Naive thymus-derived CD8-positive, alpha-beta T cell (primary cell): ENCODE data around the gene CYP46A1. TPM values are rescaled to one million over a fixed set of nuclear protein-coding genes. Genes with fewer than 3 reads are reported as not detected.

Experiments
- ATAC-seq, 2 donors: fragments of 150-1000 bp; cut with Tn5 transposase in 1 of 2; sonication (Bioruptor Pico), chemical (Tn5 transposase) in 1 of 2; 1 replicate in 1 of 2; 2 replicates in 1 of 2; pipeline ENCODE4 v1.10.0; 2021; ENCODE audit warnings: mild to moderate bottlenecking in 2 of 2, moderate library complexity in 2 of 2
- POLR2A ChIA-PET: fragments of 350-600 bp; sonication (Branson Sonifier 250); formaldehyde crosslinking; loops from one replicate; lab custom pipeline; 2021; ENCODE audit warnings: antibody characterized with exemption; lab: Charles Lee
- DNase-seq, 10 donors: peaks; one replicate each; pipeline versions ENCODE4 v3.0.0 to v3.0.0-alpha.2; 2020 to 2022
- H3K27ac Mint-ChIP-seq, 10 donors: one replicate each; pipeline ENCODE4 v1.8.0; 2020 to 2022; ENCODE audit warnings: mild to moderate bottlenecking in 10 of 10, mixed read lengths in 10 of 10, moderate library complexity in 4 of 10, inconsistent platforms in 1 of 10
- H3K27me3 Mint-ChIP-seq, 5 donors: one replicate each; pipeline ENCODE4 v1.8.0; 2021 to 2022; ENCODE audit warnings: mixed read lengths in 5 of 5
- H3K36me3 Mint-ChIP-seq, 3 donors: one replicate each; pipeline ENCODE4 v1.8.0; 2020 to 2022; ENCODE audit warnings: mixed read lengths in 3 of 3, mild to moderate bottlenecking in 2 of 3, inconsistent platforms in 1 of 3
- H3K4me1 Mint-ChIP-seq, 4 donors: one replicate each; pipeline ENCODE4 v1.8.0; 2021 to 2022; ENCODE audit warnings: mixed read lengths in 4 of 4
- H3K4me3 Mint-ChIP-seq, 10 donors: one replicate each; pipeline ENCODE4 v1.8.0; 2020 to 2022; ENCODE audit warnings: mild to moderate bottlenecking in 10 of 10, mixed read lengths in 10 of 10, moderate library complexity in 6 of 10, inconsistent platforms in 1 of 10
- H3K9me3 Mint-ChIP-seq, 9 donors: one replicate each; pipeline ENCODE4 v1.8.0; 2020 to 2022; ENCODE audit warnings: mixed read lengths in 9 of 9, mild to moderate bottlenecking in 3 of 9, inconsistent platforms in 1 of 9, moderate library complexity in 1 of 9
- polyA plus RNA-seq, 3 donors: library from polyadenylated mRNA; unstranded; fragments of 300-500 nt; fragmentation: Illumina TruSeq; gene quantifications; one replicate each; pipeline ENCODE4 v1.2.3, GENCODE V29; 2021
- total RNA-seq, 8 experiments: library from RNA in 2 of 8; stranded (reverse) in 2 of 8; gene quantifications; one replicate each; pipeline ENCODE4 v1.2.3 and lab custom pipeline; 2021 to 2026

The CYP46A1 gene
- total and polyA plus RNA-seq, 5 experiments from 2014 or later, result 0.02 to 0.44 (median 0.41) TPM; not detected in 2

GRCh38 chr14:99686557-99687283 lies 2.6 kb downstream of the CYP46A1 start:
- ATAC-seq (no peak), DNase-seq (no peak)
- POLR2A ChIA-PET, result interaction anchor here (1.0 kb wide), 1 partner anchor 8 kb away, joined by 3 read pairs; no protein-coding TSS in a partner anchor
- peaks cover 12 to 52% (median 34%) of the 10 kb centered on the region in 5 donors for H3K27me3 Mint-ChIP-seq
- H3K4me1 Mint-ChIP-seq, result peaks cover 12 to 30% (median 22%) of the 10 kb centered on the region in 4 donors
- H3K36me3 Mint-ChIP-seq, result no peaks in the 10 kb centered on the region
- peak overlapping the region in 1 of 10 donors; percentile 58 for H3K27ac Mint-ChIP-seq
- H3K9me3 Mint-ChIP-seq, result no peaks in the 10 kb centered on the region
- H3K4me3 Mint-ChIP-seq, result peak overlapping the region in 3 of 10 donors; percentile 17 to 66 (median 22)

- DNase-seq, result peak in 8 of 10 donors; percentile 17 to 55 (median 48)
- H3K27ac Mint-ChIP-seq, result no peak overlapping the region
- no peaks in the 10 kb centered on the region for H3K36me3 Mint-ChIP-seq
- peaks cover 12 to 29% (median 21%) of the 10 kb centered on the region in 4 donors for H3K4me1 Mint-ChIP-seq
- H3K9me3 Mint-ChIP-seq, result no peaks in the 10 kb centered on the region
- H3K4me3 Mint-ChIP-seq, result peak overlapping the region in 3 of 10 donors; percentile 17 to 60 (median 26)
- H3K27me3 Mint-ChIP-seq, result peaks cover 12 to 55% (median 34%) of the 10 kb centered on the region in 5 donors
- POLR2A ChIA-PET, result interaction anchor here (0.8 to 1.0 kb wide), 2 partner anchors 9 to 207 kb away, joined by 3 read pairs; partner anchors contain the start of genes CCNK and SETD3
- no peak for ATAC-seq
Measured at GRCh38 chr14:99687284-99688209, 3.4 kb downstream of the CYP46A1 start.

- Mint-ChIP-seq H3K4me1 (peaks cover 10 to 27% (median 15%) of the 10 kb centered on the region in 4 donors), H3K9me3 (no peaks in the 10 kb centered on the region), H3K27ac (no peak overlapping the region), H3K4me3 (no peak overlapping the region), H3K36me3 (no peaks in the 10 kb centered on the region), H3K27me3 (peaks cover 12 to 55% (median 34%) of the 10 kb centered on the region in 5 donors)
- DNase-seq (peak in 1 of 10 donors; percentile 14), ATAC-seq (no peak)
- POLR2A ChIA-PET, result interaction anchor here (0.8 kb wide), 2 partner anchors 207 to 687 kb away, joined by 3 read pairs; partner anchors contain the start of genes CCNK and SETD3
Measured at GRCh38 chr14:99688210-99688581, 4.1 kb downstream of the CYP46A1 start.

- DNase-seq (peak in 1 of 10 donors; percentile 11), ATAC-seq (no peak)
- peak overlapping the region in 2 of 10 donors; percentile 13 to 33 for H3K27ac Mint-ChIP-seq
- H3K9me3 Mint-ChIP-seq, result no peaks in the 10 kb centered on the region
- H3K27me3 Mint-ChIP-seq, result peaks cover 12 to 55% (median 34%) of the 10 kb centered on the region in 5 donors
- no peak overlapping the region for H3K4me3 Mint-ChIP-seq
- POLR2A ChIA-PET, result interaction anchor here (0.8 kb wide), 2 partner anchors 208 to 686 kb away, joined by 3 read pairs; partner anchors contain the start of genes CCNK and SETD3
- H3K4me1 Mint-ChIP-seq, result peaks cover 10 to 27% (median 15%) of the 10 kb centered on the region in 4 donors
- H3K36me3 Mint-ChIP-seq, result no peaks in the 10 kb centered on the region
Measured at GRCh38 chr14:99688629-99689028, 4.5 kb downstream of the CYP46A1 start.

- H3K36me3 Mint-ChIP-seq, result no peaks in the 10 kb centered on the region
- no peaks in the 10 kb centered on the region for H3K9me3 Mint-ChIP-seq
- H3K27ac Mint-ChIP-seq, result peak overlapping the region in 1 of 10 donors; percentile 51
- H3K27me3 Mint-ChIP-seq, result peaks cover 12 to 55% (median 34%) of the 10 kb centered on the region in 5 donors
- POLR2A ChIA-PET, result no interaction called here
- DNase-seq (no peak), ATAC-seq (no peak)
- no peak overlapping the region for H3K4me3 Mint-ChIP-seq
- peaks cover 10 to 24% (median 14%) of the 10 kb centered on the region in 4 donors for H3K4me1 Mint-ChIP-seq
Measured at GRCh38 chr14:99689266-99690236, 5.5 kb downstream of the CYP46A1 start.

GRCh38 chr14:99690636-99691035 lies 6.5 kb downstream of the CYP46A1 start:
- Mint-ChIP-seq H3K36me3 (no peaks in the 10 kb centered on the region), H3K27ac (no peak overlapping the region), H3K27me3 (peaks cover 13 to 55% (median 34%) of the 10 kb centered on the region in 5 donors), H3K9me3 (no peaks in the 10 kb centered on the region), H3K4me3 (no peak overlapping the region), H3K4me1 (peaks cover 9 to 20% (median 13%) of the 10 kb centered on the region in 4 donors)
- POLR2A ChIA-PET, result no interaction called here
- no peak for ATAC-seq
- DNase-seq, result peak in 1 of 10 donors; percentile 14

- H3K36me3 Mint-ChIP-seq, result no peaks in the 10 kb centered on the region
- H3K9me3 Mint-ChIP-seq, result no peaks in the 10 kb centered on the region
- POLR2A ChIA-PET, result no interaction called here
- peaks cover 9 to 17% (median 13%) of the 10 kb centered on the region in 4 donors for H3K4me1 Mint-ChIP-seq
- H3K27ac Mint-ChIP-seq, result no peak overlapping the region
- DNase-seq (peak in 1 of 10 donors; percentile 8), ATAC-seq (no peak)
- peaks cover 13 to 55% (median 34%) of the 10 kb centered on the region in 5 donors for H3K27me3 Mint-ChIP-seq
- no peak overlapping the region for H3K4me3 Mint-ChIP-seq
Measured at GRCh38 chr14:99691111-99691885, 7.2 kb downstream of the CYP46A1 start.

- peaks cover 0 to 3% (median 1%) of the 10 kb centered on the region in 4 donors for H3K4me1 Mint-ChIP-seq
- H3K27ac Mint-ChIP-seq, result no peak overlapping the region
- ATAC-seq (no peak), DNase-seq (no peak)
- POLR2A ChIA-PET, result no interaction called here
- no peaks in the 10 kb centered on the region for H3K9me3 Mint-ChIP-seq
- peaks cover 11 to 40% (median 30%) of the 10 kb centered on the region in 5 donors for H3K27me3 Mint-ChIP-seq
- no peak overlapping the region for H3K4me3 Mint-ChIP-seq
- H3K36me3 Mint-ChIP-seq, result no peaks in the 10 kb centered on the region
Measured at GRCh38 chr14:99693918-99694317, 9.8 kb downstream of the CYP46A1 start.

- ATAC-seq, result no peak
- Mint-ChIP-seq H3K27me3 (peaks cover 6 to 25% (median 11%) of the 10 kb centered on the region in 5 donors), H3K4me3 (no peak overlapping the region), H3K36me3 (peaks cover 0 to under 1% (median under 1%) of the 10 kb centered on the region in 3 donors), H3K27ac (no peak overlapping the region), H3K9me3 (peaks cover 0 to 6% (median 2%) of the 10 kb centered on the region in 9 donors), H3K4me1 (peaks cover 0 to 3% (median under 1%) of the 10 kb centered on the region in 4 donors)
- no peak for DNase-seq
- POLR2A ChIA-PET, result no interaction called here
Measured at GRCh38 chr14:99696929-99697328, 12.8 kb downstream of the CYP46A1 start.

GRCh38 chr14:99698236-99698635 lies 14.1 kb downstream of the CYP46A1 start:
- Mint-ChIP-seq H3K36me3 (peaks cover 3 to 9% (median 7%) of the 10 kb centered on the region in 3 donors), H3K4me1 (peaks cover 0 to 3% (median under 1%) of the 10 kb centered on the region in 4 donors), H3K27ac (no peak overlapping the region), H3K4me3 (no peak overlapping the region), H3K9me3 (peaks cover 4 to 17% (median 9%) of the 10 kb centered on the region in 9 donors), H3K27me3 (peaks cover 10 to 26% (median 11%) of the 10 kb centered on the region in 5 donors)
- DNase-seq (no peak), ATAC-seq (no peak)
- POLR2A ChIA-PET, result no interaction called here

GRCh38 chr14:99698642-99699041 lies 14.5 kb downstream of the CYP46A1 start:
- H3K9me3 Mint-ChIP-seq, result peaks cover 8 to 21% (median 13%) of the 10 kb centered on the region in 9 donors
- H3K36me3 Mint-ChIP-seq, result peaks cover 3 to 14% (median 11%) of the 10 kb centered on the region in 3 donors
- H3K4me1 Mint-ChIP-seq, result peaks cover 0 to 3% (median under 1%) of the 10 kb centered on the region in 4 donors
- H3K27ac Mint-ChIP-seq, result no peak overlapping the region
- DNase-seq (no peak), ATAC-seq (no peak)
- no peak overlapping the region for H3K4me3 Mint-ChIP-seq
- POLR2A ChIA-PET, result no interaction called here
- peaks cover 12 to 30% (median 13%) of the 10 kb centered on the region in 5 donors for H3K27me3 Mint-ChIP-seq
